Lower leg skin (tissue), 3 donors: Measurements from ENCODE around the gene NTNG1.

ENCODE experiments used
- POLR2A ChIP-seq, 2 donors: fragments of 450-650 bp; IDR thresholded peaks; one replicate each; pipeline ENCODE4 v1.6.1; 2016 to 2017; ENCODE audit warnings: antibody characterized with exemption in 2 of 2, mild to moderate bottlenecking in 1 of 2, moderate library complexity in 1 of 2
- TF ChIP-seq, protein P1 (sequence below), 3 donors: fragments of 450-650 bp; IDR thresholded peaks; one replicate each; pipeline ENCODE4 v1.5.1; 2016; ENCODE audit warnings: antibody characterized with exemption in 3 of 3, mild to moderate bottlenecking in 3 of 3, moderate library complexity in 2 of 3

DNA sequence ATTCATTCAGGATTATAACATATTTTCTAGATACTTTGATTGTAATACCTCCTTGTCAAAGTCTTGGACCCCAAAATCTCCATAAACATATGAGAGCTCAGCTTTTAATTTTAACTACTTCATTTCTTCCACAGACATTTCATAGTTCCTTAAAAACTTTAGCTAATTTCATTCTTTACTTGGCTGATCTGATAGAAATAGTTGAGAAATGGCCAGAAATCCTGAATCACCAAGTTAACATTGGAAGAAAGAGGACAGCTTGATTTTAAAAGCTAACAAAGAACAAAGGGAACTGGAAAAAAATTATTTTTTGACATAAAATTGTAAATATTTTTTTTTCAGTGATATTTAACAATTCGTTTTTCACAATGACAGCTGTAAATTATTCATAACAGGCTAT is 216.5 kb downstream of the NTNG1 start:
- TF ChIP-seq, protein P1, sequence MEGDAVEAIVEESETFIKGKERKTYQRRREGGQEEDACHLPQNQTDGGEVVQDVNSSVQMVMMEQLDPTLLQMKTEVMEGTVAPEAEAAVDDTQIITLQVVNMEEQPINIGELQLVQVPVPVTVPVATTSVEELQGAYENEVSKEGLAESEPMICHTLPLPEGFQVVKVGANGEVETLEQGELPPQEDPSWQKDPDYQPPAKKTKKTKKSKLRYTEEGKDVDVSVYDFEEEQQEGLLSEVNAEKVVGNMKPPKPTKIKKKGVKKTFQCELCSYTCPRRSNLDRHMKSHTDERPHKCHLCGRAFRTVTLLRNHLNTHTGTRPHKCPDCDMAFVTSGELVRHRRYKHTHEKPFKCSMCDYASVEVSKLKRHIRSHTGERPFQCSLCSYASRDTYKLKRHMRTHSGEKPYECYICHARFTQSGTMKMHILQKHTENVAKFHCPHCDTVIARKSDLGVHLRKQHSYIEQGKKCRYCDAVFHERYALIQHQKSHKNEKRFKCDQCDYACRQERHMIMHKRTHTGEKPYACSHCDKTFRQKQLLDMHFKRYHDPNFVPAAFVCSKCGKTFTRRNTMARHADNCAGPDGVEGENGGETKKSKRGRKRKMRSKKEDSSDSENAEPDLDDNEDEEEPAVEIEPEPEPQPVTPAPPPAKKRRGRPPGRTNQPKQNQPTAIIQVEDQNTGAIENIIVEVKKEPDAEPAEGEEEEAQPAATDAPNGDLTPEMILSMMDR (IDR thresholded peaks at IDR 0.05): no peak
- TF ChIP-seq POLR2A (IDR thresholded peaks at IDR 0.05): no peak
